GF-D8 (cell line): ENCODE data around the gene ROGDI.
"Not testable (repeated sequence)": the region's sequence is repeated elsewhere in the genome, so short reads cannot be mapped to it uniquely, and the experiment has no call there.

ENCODE experiments used
- DNase-seq: peaks from one replicate; lab custom pipeline; 2025; lab: John Stamatoyannopoulos, UW

The ROGDI gene

GRCh38 chr16:4790871-4791270 is 11.6 kb downstream of the ROGDI start:
- no peak for DNase-seq

DNA sequence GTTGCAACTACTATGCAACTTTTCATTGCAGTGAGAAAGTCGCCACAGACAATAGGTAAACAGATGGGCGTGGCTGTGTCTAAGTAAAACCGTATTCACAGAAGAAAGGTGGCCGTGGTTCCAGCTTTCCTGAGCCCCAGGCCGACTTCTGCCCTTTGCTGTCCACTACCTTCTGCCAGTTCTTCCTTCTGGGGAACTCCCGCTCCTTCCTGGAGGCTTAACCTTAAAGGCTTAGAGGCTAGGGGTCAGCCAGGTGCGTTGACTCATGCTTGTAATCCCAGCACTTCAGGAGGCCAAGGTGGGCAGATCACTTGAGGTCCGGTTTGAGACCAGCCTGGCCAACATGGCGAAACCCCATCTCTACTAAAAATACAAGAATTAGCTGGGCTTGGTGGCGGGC is 12.2 kb downstream of the ROGDI start:
- no peak for DNase-seq

DNA sequence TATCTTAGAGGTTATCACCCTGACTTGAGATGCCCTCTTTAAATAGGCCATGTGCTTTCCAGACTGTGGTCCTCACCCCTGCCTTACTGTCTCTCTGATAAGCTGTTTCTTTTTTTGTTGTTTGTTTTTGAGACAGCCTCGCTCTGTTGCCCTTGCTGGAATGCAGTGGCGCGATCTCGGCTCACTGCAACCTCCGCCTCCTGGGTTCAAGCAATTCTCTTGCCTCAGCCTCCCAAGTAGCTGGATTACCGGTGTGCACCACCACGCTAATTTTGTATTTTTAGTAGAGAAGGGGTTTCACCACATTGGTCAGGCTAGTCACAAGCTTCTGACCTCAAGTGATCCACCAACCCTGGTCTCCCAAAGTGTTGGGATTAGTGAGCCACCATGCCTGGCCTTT is 13.5 kb downstream of the ROGDI start:
- no peak for DNase-seq

DNA sequence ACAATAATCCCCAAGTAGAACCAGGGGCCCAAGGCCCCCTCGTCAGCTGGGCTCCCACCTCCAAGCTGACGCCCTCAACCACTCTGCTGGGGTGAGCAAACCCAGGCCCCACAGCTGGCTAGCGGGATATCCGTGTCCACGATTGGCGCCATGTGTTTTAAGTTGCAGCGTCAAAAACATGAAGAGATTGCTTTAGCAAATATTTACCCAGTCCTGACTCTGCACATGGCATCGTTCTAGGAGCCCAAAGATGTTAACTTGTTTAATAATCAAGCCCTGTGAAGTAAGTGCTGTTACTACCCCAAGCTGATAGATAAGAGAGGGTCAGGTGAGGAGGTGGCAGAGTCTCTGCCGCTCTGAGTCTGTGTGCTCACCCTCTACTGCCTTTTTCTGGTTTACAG is 13.9 kb downstream of the ROGDI start:
- DNase-seq = no peak

GRCh38 chr16:4787627-4788482 is 14.6 kb downstream of the ROGDI start, which contains the start of gene SEPTIN12:
SEPTIN12 (minus strand) TSS chr16:4788345; CDS start chr16:4787645, 700 bp downstream.
- DNase-seq = no peak

GRCh38 chr16:4787068-4787467 is 15.4 kb downstream of the ROGDI start:
- DNase-seq = no peak

- DNase-seq = no peak
Observed at GRCh38 chr16:4785758-4786433, 16.5 kb downstream of the ROGDI start.

GRCh38 chr16:4784444-4784987 is 17.9 kb downstream of the ROGDI start:
- not testable (repeated sequence) for DNase-seq

- DNase-seq = no peak
Observed at GRCh38 chr16:4783951-4784336, 18.5 kb downstream of the ROGDI start.

GRCh38 chr16:4783251-4783950 is 19.0 kb downstream of the ROGDI start:
- no peak for DNase-seq

DNA sequence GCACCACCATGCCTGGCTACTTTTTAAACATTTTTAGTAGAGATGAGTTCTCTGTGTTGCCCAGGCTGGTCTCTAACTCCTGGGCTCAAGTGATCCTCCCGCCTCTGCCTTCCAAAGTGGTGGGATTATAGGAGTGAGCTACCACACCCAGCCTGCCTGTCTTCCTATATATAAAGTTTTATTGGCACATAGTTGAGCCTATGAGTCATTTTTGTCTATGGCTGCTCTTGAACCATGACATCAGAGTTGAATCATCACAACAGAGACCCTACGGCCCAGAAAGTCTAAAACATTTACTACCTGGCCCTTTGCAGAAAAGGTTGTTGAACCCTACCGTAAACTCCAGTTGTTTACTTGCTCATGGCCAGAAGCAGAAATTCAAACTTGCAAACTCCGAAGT is 22.2 kb downstream of the ROGDI start:
- no peak for DNase-seq

DNA sequence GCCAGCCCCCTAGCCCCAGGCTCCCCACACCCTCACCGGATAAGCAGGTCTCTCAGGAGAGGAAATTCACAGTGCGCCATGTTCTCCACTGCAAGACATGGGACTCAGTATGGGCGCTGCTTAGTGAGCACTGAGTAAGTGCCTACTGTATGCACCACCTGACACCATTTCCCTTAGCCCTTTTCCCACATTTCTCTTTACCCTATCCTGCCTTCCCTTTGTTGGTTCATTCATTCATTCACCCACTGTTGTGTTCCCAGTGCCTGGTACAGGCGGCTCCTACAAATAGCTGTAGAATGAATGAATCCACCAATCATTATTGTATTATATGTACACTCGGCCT is 24.4 kb downstream of the ROGDI start:
- no peak for DNase-seq

GRCh38 chr16:4777339-4778049 is 24.9 kb downstream of the ROGDI start:
- DNase-seq = no peak

DNA sequence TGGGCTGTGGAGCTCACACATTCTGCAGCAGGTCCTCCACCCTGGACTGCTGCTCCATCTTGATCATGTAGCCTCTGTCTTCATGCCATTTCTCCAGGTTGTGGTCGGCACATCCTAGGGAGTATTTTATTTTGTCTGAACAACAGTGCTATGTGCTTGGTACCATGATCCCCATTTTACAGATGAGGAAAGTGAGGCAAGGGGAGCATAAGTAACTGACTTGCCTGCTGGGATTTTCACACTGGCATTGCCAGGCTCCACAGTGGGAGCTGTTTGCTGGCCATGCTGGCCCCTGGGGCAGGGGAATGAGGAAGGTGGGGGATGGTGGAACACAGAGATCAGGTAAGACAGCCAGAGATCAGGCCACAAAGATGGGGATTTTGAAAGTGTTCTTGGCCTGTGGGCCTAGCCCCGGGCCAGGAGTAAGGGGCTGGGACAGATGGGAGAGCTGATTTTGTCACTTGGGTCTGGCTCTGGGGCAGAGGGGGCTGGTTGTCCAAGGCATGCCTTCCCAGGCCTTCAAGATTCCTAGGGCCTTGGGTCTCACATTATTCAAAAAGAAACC is 26.2 kb downstream of the ROGDI start:
- no peak for DNase-seq

- DNase-seq = no peak
Observed at GRCh38 chr16:4775005-4775404, 27.4 kb downstream of the ROGDI start.

GRCh38 chr16:4772351-4772750 is 30.1 kb downstream of the ROGDI start:
- no peak for DNase-seq

DNA sequence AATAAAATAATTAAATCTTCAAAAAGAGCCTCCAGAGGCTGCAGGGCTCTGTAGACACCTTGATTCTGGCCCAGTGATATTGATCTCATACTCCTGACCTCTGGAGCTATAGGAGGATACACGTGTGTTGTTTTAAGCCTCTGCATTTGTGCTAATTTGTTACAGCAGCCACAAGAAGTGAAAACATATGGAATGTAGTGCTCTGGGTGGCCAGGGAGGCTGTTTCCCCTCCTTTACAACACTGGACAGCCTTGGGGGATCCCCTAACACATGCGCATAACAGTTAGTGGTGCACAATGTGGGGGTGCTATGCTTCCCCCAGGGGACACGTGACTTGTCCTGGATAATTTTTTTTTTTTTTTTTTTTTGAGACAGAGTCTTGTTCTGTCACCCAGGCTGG is 30.8 kb downstream of the ROGDI start:
- DNase-seq = no peak

- no peak for DNase-seq
Observed at GRCh38 chr16:4769306-4769638, 33.2 kb downstream of the ROGDI start.

DNA sequence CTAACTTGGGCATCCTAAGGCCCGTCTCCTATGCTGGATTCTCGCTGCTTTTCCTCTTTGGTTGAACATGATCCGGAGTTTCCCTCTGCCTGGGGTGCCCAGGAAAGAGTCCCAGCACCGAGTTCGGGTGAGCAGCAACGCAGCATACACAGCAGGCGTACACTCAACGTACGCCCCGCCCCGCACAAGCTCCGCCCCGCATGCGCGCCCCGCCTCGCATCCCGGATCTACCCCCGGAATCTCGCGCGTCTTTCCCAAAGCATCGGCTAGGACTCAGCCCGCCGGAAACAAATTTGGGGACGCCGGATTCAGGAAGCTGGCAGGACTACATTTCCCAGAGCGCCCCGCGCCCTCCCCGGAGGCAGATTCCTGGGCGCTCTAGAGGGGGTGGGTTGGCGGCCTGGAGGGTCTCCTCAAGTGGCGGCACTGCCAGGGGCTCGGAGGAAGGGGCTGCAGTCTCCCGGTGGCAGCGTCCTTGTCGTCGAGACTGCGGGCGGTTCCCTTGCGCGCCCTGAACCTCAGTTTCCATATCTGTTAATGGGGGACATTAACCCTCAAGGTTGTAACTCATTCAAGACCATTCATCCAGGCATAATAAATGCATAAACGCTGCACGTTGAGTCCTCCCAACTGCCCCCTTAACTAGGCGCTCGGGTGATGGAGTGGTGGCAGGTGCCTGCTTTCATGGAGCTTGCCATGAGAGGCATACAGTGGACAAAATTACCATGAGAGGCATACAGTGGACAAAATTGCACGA is 33.7 kb downstream of the ROGDI start:
- DNase-seq = peak; percentile 60

GRCh38 chr16:4767872-4768548 is 34.4 kb downstream of the ROGDI start:
- DNase-seq = no peak
